Stimulated activated CD4-positive, alpha-beta T cell treated with anti-CD3 and anti-CD28 coated beads, Interleukin-12 subunit alpha, Interleukin-12 subunit beta, amount 100 ng/mL, for 48 hours (primary cell): ENCODE results near the gene EPB42.
"Not testable (repeated sequence)": the region's sequence is repeated elsewhere in the genome, so short reads cannot be mapped to it uniquely, and the experiment has no call there.

Experiments used
- DNase-seq, 3 donors: peaks; one replicate each; pipeline ENCODE4 v3.0.0-alpha.2; 2020; ENCODE audit warnings: low read depth in 2 of 3, low spot score in 1 of 3

The EPB42 gene

GRCh38 chr15:43242616-43243015, 21.8 kb upstream of the EPB42 start:
- no peak for DNase-seq

- DNase-seq: no peak
Measured at GRCh38 chr15:43241100-43241499, 20.3 kb upstream of the EPB42 start.

GRCh38 chr15:43239732-43240491, 19.1 kb upstream of the EPB42 start:
- no peak for DNase-seq

- no peak for DNase-seq
Measured at GRCh38 chr15:43238671-43239131, 17.9 kb upstream of the EPB42 start.

GRCh38 chr15:43237842-43238470, 17.1 kb upstream of the EPB42 start:
- DNase-seq: no peak

- no peak for DNase-seq
Measured at GRCh38 chr15:43235536-43235935, 14.7 kb upstream of the EPB42 start.

GRCh38 chr15:43232289-43232874, 11.6 kb upstream of the EPB42 start:
- no peak for DNase-seq

GRCh38 chr15:43230640-43231115, 9.9 kb upstream of the EPB42 start:
- no peak for DNase-seq

GRCh38 chr15:43229977-43230376, 9.2 kb upstream of the EPB42 start:
- DNase-seq: no peak

GRCh38 chr15:43226436-43227305, 5.9 kb upstream of the EPB42 start:
- DNase-seq: no peak

- DNase-seq: not testable (repeated sequence)
Measured at GRCh38 chr15:43225950-43226255, 5.1 kb upstream of the EPB42 start.

- DNase-seq: peak in 2 of 3 donors; percentile 13 to 56
Measured at GRCh38 chr15:43225201-43225949, 4.6 kb upstream of the EPB42 start.

- no peak for DNase-seq
Measured at GRCh38 chr15:43221422-43221821, 604 bp upstream of the EPB42 start.

- no peak for DNase-seq
Measured at GRCh38 chr15:43219929-43220928, 589 bp downstream of the EPB42 start.

- DNase-seq: no peak
Measured at GRCh38 chr15:43218908-43219706, 1.7 kb downstream of the EPB42 start.

GRCh38 chr15:43215961-43216360, 4.9 kb downstream of the EPB42 start:
- no peak for DNase-seq

GRCh38 chr15:43214592-43215295, 6.1 kb downstream of the EPB42 start:
- DNase-seq: no peak

GRCh38 chr15:43214169-43214568, 6.6 kb downstream of the EPB42 start:
- no peak for DNase-seq
